NCI-H460 (cell line): ENCODE results near the gene RIPPLY3. TPM values are rescaled to one million over a fixed set of nuclear protein-coding genes. Genes with fewer than 3 reads are reported as not detected.
"Not testable (repeated sequence)": the region's sequence is repeated elsewhere in the genome, so short reads cannot be mapped to it uniquely, and the experiment has no call there.

Experiments used
- DNase-seq: peaks from one replicate; pipeline ENCODE4 v3.0.0-alpha.2; 2016; ENCODE audit warnings: low read depth; ENCODE audit errors: extremely low read depth
- total RNA-seq: library from RNA; depleted of rRNA; stranded (reverse); fragments of >200 nt; shearing (Covaris generic); gene quantifications from 2 replicates; pipeline ENCODE4 v1.2.3, GENCODE V29; 2014

RIPPLY3 gene
- total RNA-seq, 1 experiment from 2014 or later = 0.20 TPM

- DNase-seq = no peak
Observed at GRCh38 chr21:37005548-37006485, 685 bp upstream of the RIPPLY3 start.

GRCh38 chr21:37008724-37009123, 2.2 kb downstream of the RIPPLY3 start:
- DNase-seq = no peak

- DNase-seq = peak; percentile 83
Observed at GRCh38 chr21:37009740-37010341, 3.3 kb downstream of the RIPPLY3 start.

GRCh38 chr21:37017951-37018679, 11.6 kb downstream of the RIPPLY3 start:
- no peak for DNase-seq

- DNase-seq = no peak
Observed at GRCh38 chr21:37026499-37026898, 20.0 kb downstream of the RIPPLY3 start.

- no peak for DNase-seq
Observed at GRCh38 chr21:37028570-37028969, 22.1 kb downstream of the RIPPLY3 start.

- DNase-seq = no peak
Observed at GRCh38 chr21:37030864-37031263, 24.4 kb downstream of the RIPPLY3 start.

- no peak for DNase-seq
Observed at GRCh38 chr21:37032293-37032692, 25.8 kb downstream of the RIPPLY3 start.

- DNase-seq = peak; percentile 16
Observed at GRCh38 chr21:37032877-37033471, 26.5 kb downstream of the RIPPLY3 start.

GRCh38 chr21:37034394-37034793, 27.9 kb downstream of the RIPPLY3 start:
- not testable (repeated sequence) for DNase-seq

- DNase-seq = no peak
Observed at GRCh38 chr21:37036177-37036576, 29.7 kb downstream of the RIPPLY3 start.

GRCh38 chr21:37039411-37040075, 33.0 kb downstream of the RIPPLY3 start:
- DNase-seq = no peak

- no peak for DNase-seq
Observed at GRCh38 chr21:37040212-37040611, 33.7 kb downstream of the RIPPLY3 start.

- no peak for DNase-seq
Observed at GRCh38 chr21:37041706-37042271, 35.3 kb downstream of the RIPPLY3 start.

GRCh38 chr21:37043818-37044217, 37.3 kb downstream of the RIPPLY3 start:
- no peak for DNase-seq

- no peak for DNase-seq
Observed at GRCh38 chr21:37044643-37045042, 38.1 kb downstream of the RIPPLY3 start.

- no peak for DNase-seq
Observed at GRCh38 chr21:37045149-37045548, 38.6 kb downstream of the RIPPLY3 start.

GRCh38 chr21:37045556-37045955, 39.1 kb downstream of the RIPPLY3 start:
- DNase-seq = no peak

- no peak for DNase-seq
Observed at GRCh38 chr21:37047079-37047478, 40.6 kb downstream of the RIPPLY3 start.

- DNase-seq = not testable (repeated sequence)
Observed at GRCh38 chr21:37049741-37050140, 43.2 kb downstream of the RIPPLY3 start.
